IMR-90 (cell line): Measurements from ENCODE around the gene MAML2. TPM values are rescaled to one million over a fixed set of nuclear protein-coding genes. Genes with fewer than 3 reads are reported as not detected.

Experiments used
- ATAC-seq: fragments of 200-7000 bp; cut with Tn5 transposase; 2 replicates; pipeline ENCODE4 v1.9.1; 2020; ENCODE audit warnings: low read depth, mild to moderate bottlenecking, moderate library complexity
- BruUV-seq: library from RNA; stranded (reverse); fragments of 400-500 nt; replicated peaks from 2 replicates; lab custom pipeline; 2021; lab: Mats Ljungman, UMichigan
- CTCF ChIA-PET: fragments of 300-600 bp; formaldehyde crosslinking; extraction: SDS; loops from one replicate; lab custom pipeline; 2021; ENCODE audit warnings: antibody characterized with exemption; lab: Yijun Ruan, JAX
- POLR2A ChIA-PET: fragments of 300-600 bp; sonication (Branson Sonifier 250); formaldehyde crosslinking; loops from one replicate; lab custom pipeline; 2022; ENCODE audit warnings: antibody characterized with exemption; ENCODE audit not compliant: unreplicated experiment; lab: Charles Lee
- DNase-seq: peaks from one replicate; pipeline ENCODE4 v3.0.0; 2013
- H2AFZ ChIP-seq: replicated peaks from 2 replicates; pipeline ENCODE3; 2013; ENCODE audit warnings: low read length, mild to moderate bottlenecking; ENCODE audit not compliant: poor library complexity
- H2AK5ac ChIP-seq: 2 replicates; pipeline ENCODE4 v1.6.1; 2013; ENCODE audit warnings: low read depth, low read length, inconsistent platforms
- H2AK9ac ChIP-seq: replicated peaks from 2 replicates; pipeline ENCODE3; 2013; ENCODE audit warnings: mild to moderate bottlenecking, low read depth, low read length, moderate library complexity; ENCODE audit not compliant: poor library complexity
- H2BK120ac ChIP-seq: 2 replicates; pipeline ENCODE4 v1.6.1; 2013; ENCODE audit warnings: low read depth, low read length, inconsistent platforms
- H2BK15ac ChIP-seq: 3 replicates; pipeline ENCODE4 v1.6.1; 2013; ENCODE audit warnings: low read depth, low read length, inconsistent platforms
- H2BK20ac ChIP-seq: 2 replicates; pipeline ENCODE4 v1.6.1; 2013; ENCODE audit warnings: low read depth, mild to moderate bottlenecking, inconsistent platforms, low read length, moderate library complexity
- H2BK5ac ChIP-seq: 2 replicates; pipeline ENCODE4 v1.6.1; 2013; ENCODE audit warnings: mild to moderate bottlenecking, low read depth, low read length, inconsistent platforms; ENCODE audit not compliant: poor library complexity, severe bottlenecking
- H3K14ac ChIP-seq: replicated peaks from 2 replicates; pipeline ENCODE4 v1.6.1; 2013; ENCODE audit warnings: low read depth, low read length, inconsistent platforms
- H3K18ac ChIP-seq: 2 replicates; pipeline ENCODE4 v1.6.1; 2013; ENCODE audit warnings: low read depth, low read length, control low read depth
- H3K23ac ChIP-seq: 2 replicates; pipeline ENCODE4 v1.6.1; 2013; ENCODE audit warnings: low read depth, low read length, inconsistent platforms
- H3K27ac ChIP-seq: 2 replicates; pipeline ENCODE4 v1.5.1; 2013; ENCODE audit warnings: mild to moderate bottlenecking, control low read depth, low read length; ENCODE audit not compliant: insufficient read depth
- H3K27me3 ChIP-seq: 2 replicates; pipeline ENCODE4 v1.6.1; 2013; ENCODE audit warnings: low read length; ENCODE audit not compliant: control insufficient read depth, insufficient read depth
- H3K36me3 ChIP-seq: 2 replicates; pipeline ENCODE4 v1.6.1; 2013; ENCODE audit warnings: low read length, mixed read lengths; ENCODE audit not compliant: control insufficient read depth, insufficient read depth
- H3K4ac ChIP-seq: 2 replicates; pipeline ENCODE4 v1.6.1; 2013; ENCODE audit warnings: low read depth, low read length, inconsistent platforms
- H3K4me1 ChIP-seq: 2 replicates; pipeline ENCODE4 v1.6.1; 2013; ENCODE audit warnings: low read length, mixed read lengths; ENCODE audit not compliant: control insufficient read depth, insufficient read depth
- H3K4me2 ChIP-seq: 2 replicates; pipeline ENCODE4 v1.6.1; 2013; ENCODE audit warnings: low read depth, mild to moderate bottlenecking, control low read depth, low read length, moderate library complexity
- H3K4me3 ChIP-seq: 2 replicates; pipeline ENCODE4 v1.5.1; 2013; ENCODE audit warnings: low read depth, mild to moderate bottlenecking, control low read depth, low read length, moderate library complexity; ENCODE audit not compliant: insufficient read depth
- H3K56ac ChIP-seq: 2 replicates; pipeline ENCODE4 v1.6.1; 2013; ENCODE audit warnings: low read length, inconsistent platforms; ENCODE audit not compliant: insufficient read depth; ENCODE audit errors: extremely low read depth
- H3K79me1 ChIP-seq, 2 experiments: 2 replicates each; pipeline ENCODE4 v1.6.1; 2013; ENCODE audit warnings: low read length in 2 of 2, inconsistent platforms in 1 of 2, low read depth in 1 of 2
- H3K9ac ChIP-seq: 2 replicates; pipeline ENCODE4 v1.6.1; 2013; ENCODE audit warnings: low read depth, low read length, control low read depth
- H3K9me1 ChIP-seq: 2 replicates; pipeline ENCODE4 v1.6.1; 2013; ENCODE audit warnings: low read length, inconsistent platforms; ENCODE audit not compliant: insufficient read depth
- H3K9me3 ChIP-seq: 2 replicates; pipeline ENCODE4 v1.6.1; 2013; ENCODE audit warnings: low read length; ENCODE audit not compliant: control insufficient read depth, insufficient read depth
- H4K20me1 ChIP-seq: 2 replicates; pipeline ENCODE4 v1.6.1; 2013; ENCODE audit warnings: low read length, inconsistent platforms; ENCODE audit not compliant: insufficient read depth
- H4K5ac ChIP-seq: 2 replicates; pipeline ENCODE4 v1.6.1; 2013; ENCODE audit warnings: mild to moderate bottlenecking, low read depth, low read length, control low read depth
- H4K8ac ChIP-seq, 2 experiments: 2 replicates each; pipeline ENCODE4 v1.6.1; 2013; ENCODE audit warnings: low read depth in 2 of 2, low read length in 2 of 2, control low read depth in 1 of 2, inconsistent platforms in 1 of 2
- H4K91ac ChIP-seq: 2 replicates; pipeline ENCODE4 v1.6.1; 2013; ENCODE audit warnings: low read depth, low read length, inconsistent platforms; ENCODE audit not compliant: insufficient read depth
- CEBPB ChIP-seq: IDR thresholded peaks from 2 replicates; pipeline ENCODE4 v1.6.1; 2012; ENCODE audit warnings: low read depth, low read length, improper control_type of control experiment
- CHD1 ChIP-seq: IDR thresholded peaks from 2 replicates; pipeline ENCODE4 v1.6.1; 2012; ENCODE audit warnings: low read depth, low read length, improper control_type of control experiment
- MAFK ChIP-seq: IDR thresholded peaks from 2 replicates; pipeline ENCODE4 v1.6.1; 2012; ENCODE audit warnings: low read depth, low read length, improper control_type of control experiment
- dilution Hi-C: fragments of 300-500 bp; cut with HindIII; formaldehyde crosslinking; loops from one replicate; pipeline ENCODE4 v1.14.3; 2018; ENCODE audit warnings: low sequenced_read_pairs; ENCODE audit not compliant: unreplicated experiment
- in situ Hi-C: fragments of 300-500 bp; cut with MboI; formaldehyde crosslinking; loops from 3 replicates; pipeline ENCODE4 v1.14.3; 2019; ENCODE audit warnings: low sequenced_read_pairs, inconsistent platforms, mixed read lengths
- intact Hi-C: fragments of 100-400 bp; cut with micrococcal nuclease; formaldehyde crosslinking; loops from 2 replicates; pipeline ENCODE4 v1.10.0; 2022
- polyA plus RNA-seq, 3 experiments: library from polyadenylated mRNA; depleted of rRNA; stranded (reverse); fragments of >200 nt; gene quantifications; 2 replicates each; pipeline ENCODE4 v1.2.3, GENCODE V29; 2012; ENCODE audit warnings: low replicate concordance in 1 of 3
- total RNA-seq: library from RNA; depleted of rRNA; stranded (reverse); fragments of >200 nt; gene quantifications from 2 replicates; pipeline ENCODE4 v1.2.3, GENCODE V29; 2012

The MAML2 gene
- total and polyA plus RNA-seq, 2 of the 4 experiments (the other 2 are of a cell fraction) = 15.0 to 19.5 TPM

DNA sequence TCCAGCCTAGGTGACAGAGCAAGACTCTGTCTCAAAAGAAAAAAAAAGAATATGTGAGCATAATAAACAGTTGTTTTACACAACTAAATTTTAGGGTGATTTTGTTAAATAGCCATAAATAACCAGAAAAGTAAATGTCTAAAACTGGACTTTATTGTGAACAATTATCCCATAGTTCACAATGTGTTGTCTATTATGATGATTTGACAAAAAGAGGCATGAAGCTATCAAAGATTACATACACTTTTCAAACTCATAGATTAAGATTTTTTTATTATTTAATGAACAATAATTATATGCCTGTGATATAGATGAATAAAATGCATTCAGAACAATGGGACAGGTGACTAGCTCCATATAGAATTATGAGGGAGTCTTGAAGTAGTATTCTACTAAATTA lies 392.1 kb downstream of the MAML2 start:
- POLR2A ChIA-PET = no interaction called here

More for the DNA sequence above, 392.1 kb downstream of the MAML2 start:
- dilution Hi-C loops = no loop called here
- H3K4me2 ChIP-seq = no peak overlapping the region
- in situ Hi-C loops = no loop called here
- no peak overlapping the region for H3K4ac ChIP-seq
- H3K14ac ChIP-seq = no peak overlapping the region
- intact Hi-C loops = no loop called here
- H3K9ac ChIP-seq = no peak overlapping the region
- H4K5ac ChIP-seq = no peak overlapping the region
- no peak overlapping the region for H3K27ac ChIP-seq
- no peak overlapping the region for H3K56ac ChIP-seq
- no peaks in the 10 kb centered on the region for H3K4me1 ChIP-seq
- CTCF ChIA-PET = interaction anchor here (0.6 kb wide), 1 partner anchor 95 kb away, joined by 8 read pairs; no protein-coding TSS in a partner anchor
- H2AFZ ChIP-seq = no peak overlapping the region
- no peaks in the 10 kb centered on the region for H3K9me1 ChIP-seq
- DNase-seq (no peak), ATAC-seq (no peak)
- no peaks in the 10 kb centered on the region for H3K27me3 ChIP-seq
- no peak overlapping the region for H3K23ac ChIP-seq
- H2AK9ac ChIP-seq = no peak overlapping the region
- no peak overlapping the region for H2AK5ac ChIP-seq
- H3K18ac ChIP-seq = no peak overlapping the region
- H3K9me3 ChIP-seq = peaks cover 3% of the 10 kb centered on the region; the same call in 1 of the 2 replicates
- H2BK5ac ChIP-seq = no peak overlapping the region
- no peaks in the 10 kb centered on the region for H3K36me3 ChIP-seq
- no peak overlapping the region for H2BK20ac ChIP-seq
- H3K79me1 ChIP-seq = no peaks in the 10 kb centered on the region
- H4K8ac ChIP-seq = no peak overlapping the region
- no peak overlapping the region for H3K4me3 ChIP-seq
- BruUV-seq = no TSS peak
- no peak overlapping the region for H2BK120ac ChIP-seq
- no peak overlapping the region for H4K91ac ChIP-seq
- no peak overlapping the region for H2BK15ac ChIP-seq
- no peak for TF ChIP-seq CEBPB
- no peak for TF ChIP-seq CHD1
- peak; percentile 60 for TF ChIP-seq MAFK
- no peaks in the 10 kb centered on the region for H4K20me1 ChIP-seq
